Natural killer cell treated with Interleukin-12 subunit alpha and Interleukin-12 subunit beta and Interleukin-15 and Interleukin-18, amount 100 ng/mL, for 72 hours (primary cell): ENCODE measurements around the gene RNU4-1. TPM values are rescaled to one million over a fixed set of nuclear protein-coding genes. Genes with fewer than 3 reads are reported as not detected.
"Not testable (repeated sequence)": the region's sequence is repeated elsewhere in the genome, so short reads cannot be mapped to it uniquely, and the experiment has no call there.

ENCODE experiments used
- ATAC-seq, 2 donors: fragments of 150-1000 bp; cut with Tn5 transposase in 1 of 2; sonication (Bioruptor Pico), chemical (Tn5 transposase) in 1 of 2; 2 replicates each; pipeline ENCODE4 v1.10.0; 2021
- DNase-seq: peaks from one replicate; pipeline ENCODE4 v3.0.0; 2022; ENCODE audit warnings: low spot score
- H3K27ac Mint-ChIP-seq, 2 donors: 1 replicate in 1 of 2; 2 replicates in 1 of 2; pipeline ENCODE4 v1.8.0; 2022; ENCODE audit warnings: mixed read lengths in 2 of 2, mild to moderate bottlenecking in 1 of 2, moderate library complexity in 1 of 2
- H3K27me3 Mint-ChIP-seq, 2 donors: 1 replicate in 1 of 2; 2 replicates in 1 of 2; pipeline ENCODE4 v1.8.0; 2022; ENCODE audit warnings: mixed read lengths in 2 of 2
- H3K36me3 Mint-ChIP-seq: one replicate; pipeline ENCODE4 v1.8.0; 2022; ENCODE audit warnings: mixed read lengths
- H3K4me1 Mint-ChIP-seq, 2 donors: 1 replicate in 1 of 2; 2 replicates in 1 of 2; pipeline ENCODE4 v1.8.0; 2022; ENCODE audit warnings: low read depth in 2 of 2, mixed read lengths in 2 of 2, mild to moderate bottlenecking in 1 of 2
- H3K4me3 Mint-ChIP-seq: one replicate; pipeline ENCODE4 v1.8.0; 2022; ENCODE audit warnings: mixed read lengths
- H3K9me3 Mint-ChIP-seq: 2 replicates; pipeline ENCODE4 v1.8.0; 2022; ENCODE audit warnings: mixed read lengths
- total RNA-seq, 2 donors: library from RNA; stranded (reverse); gene quantifications; one replicate each; pipeline ENCODE4 v1.2.3, GENCODE V29; 2022

Gene RNU4-1
- total RNA-seq, 2 donors from 2014 or later, result 1,386 to 2,161 TPM

DNA sequence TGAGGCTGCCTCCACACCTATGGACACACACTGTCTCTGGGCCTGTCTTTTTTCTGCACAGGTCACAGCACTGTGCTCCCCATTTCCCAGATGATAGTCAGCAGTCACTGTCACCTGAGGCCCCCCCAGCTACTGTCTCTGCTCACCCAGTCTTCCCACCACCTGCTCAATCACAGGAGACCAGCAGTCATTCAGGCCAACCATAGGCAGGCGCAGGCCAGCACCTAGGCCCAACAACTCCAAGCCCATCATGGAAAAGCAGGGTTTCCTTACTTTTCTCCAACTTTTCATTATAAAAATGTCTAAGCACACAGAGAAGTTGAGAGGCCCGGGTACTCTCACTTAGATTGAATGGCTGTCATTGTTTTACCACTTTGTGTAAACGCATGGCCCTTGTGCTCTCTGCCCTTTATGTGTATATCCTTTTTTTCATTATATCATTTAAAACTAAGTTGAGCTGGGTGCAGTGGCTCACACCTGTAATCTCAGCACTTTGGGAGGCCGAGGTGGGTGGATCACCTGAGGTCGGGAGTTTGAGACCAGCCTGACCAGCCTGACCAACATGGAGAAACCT, 34.6 kb downstream of the RNU4-1 start:
- H3K27me3 Mint-ChIP-seq, result no peaks in the 10 kb centered on the region
- peak overlapping the region; percentile 56 to 63 for H3K27ac Mint-ChIP-seq
- DNase-seq (peak; percentile 29), ATAC-seq (no peak)
- peaks cover 13% of the 10 kb centered on the region for H3K36me3 Mint-ChIP-seq
- peaks cover 77 to 81% of the 10 kb centered on the region in 2 donors for H3K4me1 Mint-ChIP-seq
- H3K9me3 Mint-ChIP-seq, result no peaks in the 10 kb centered on the region
- H3K4me3 Mint-ChIP-seq, result peak overlapping the region; percentile 16

DNA sequence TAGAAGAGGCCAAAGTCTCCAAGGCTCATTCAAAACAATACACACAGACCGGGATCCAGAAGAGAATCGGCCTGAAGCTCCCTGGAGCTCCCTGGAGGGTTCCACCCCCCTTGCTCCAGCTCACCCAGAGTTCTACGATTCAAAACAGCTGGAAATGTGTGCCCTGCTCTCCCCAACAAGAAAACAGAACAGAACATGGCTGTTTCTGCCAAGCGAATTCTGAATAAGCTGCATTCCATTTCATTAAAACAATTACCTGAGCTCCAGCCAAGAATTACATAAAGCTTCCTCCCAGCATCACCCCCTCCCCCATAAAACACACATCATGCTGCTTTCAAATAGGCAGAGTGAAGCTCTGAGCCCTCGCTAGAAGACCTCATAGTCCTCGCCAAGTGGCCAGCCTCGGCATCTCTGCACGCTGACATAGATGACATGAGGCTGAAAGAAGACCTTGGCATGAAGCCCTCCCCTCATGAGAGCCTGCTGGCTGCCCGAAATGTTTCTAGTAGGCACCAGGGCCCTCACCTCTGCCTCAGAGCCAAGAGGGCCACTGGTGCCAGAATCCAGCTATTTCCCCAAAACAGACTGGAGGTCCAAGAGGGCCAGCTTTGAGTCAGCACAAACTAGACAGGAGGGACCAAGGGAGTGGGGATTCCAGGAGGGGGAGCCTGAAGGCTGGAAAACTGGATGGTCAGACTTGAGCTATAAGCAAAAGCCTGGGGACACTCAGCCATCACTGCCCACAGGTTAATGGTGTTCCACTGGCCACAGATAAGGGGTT, 35.8 kb downstream of the RNU4-1 start:
- H3K4me1 Mint-ChIP-seq, result peaks cover 79 to 82% of the 10 kb centered on the region in 2 donors
- no peaks in the 10 kb centered on the region for H3K9me3 Mint-ChIP-seq
- no peak for ATAC-seq
- peak overlapping the region; percentile 56 to 63 for H3K27ac Mint-ChIP-seq
- no peaks in the 10 kb centered on the region for H3K27me3 Mint-ChIP-seq
- H3K36me3 Mint-ChIP-seq, result peaks cover 8% of the 10 kb centered on the region
- DNase-seq, result no peak
- peak overlapping the region; percentile 4 for H3K4me3 Mint-ChIP-seq

DNA sequence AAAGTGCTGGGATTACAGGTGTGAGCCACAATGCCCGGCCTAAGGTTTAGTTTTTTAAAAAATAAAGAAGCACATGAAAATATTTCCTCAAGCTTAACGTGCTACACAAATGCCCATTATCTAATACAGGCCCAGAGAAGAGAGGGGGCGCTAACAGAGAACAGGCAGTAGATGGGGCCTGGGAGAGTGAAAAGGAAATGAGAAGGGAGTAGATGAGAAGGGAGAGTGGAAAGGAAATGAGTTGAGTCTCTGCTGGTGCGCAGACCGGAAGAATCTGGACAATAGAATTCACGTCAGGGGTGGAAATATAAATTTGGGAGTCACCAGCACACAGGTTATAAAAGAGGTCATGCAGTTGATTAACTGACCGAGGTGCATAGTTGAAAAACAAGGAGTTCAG, 38.2 kb downstream of the RNU4-1 start:
- ATAC-seq (no peak), DNase-seq (peak; percentile 38)
- no peaks in the 10 kb centered on the region for H3K9me3 Mint-ChIP-seq
- peaks cover 76 to 81% of the 10 kb centered on the region in 2 donors for H3K4me1 Mint-ChIP-seq
- H3K27me3 Mint-ChIP-seq, result no peaks in the 10 kb centered on the region
- H3K4me3 Mint-ChIP-seq, result peak overlapping the region; percentile 58
- H3K36me3 Mint-ChIP-seq, result peaks cover 8% of the 10 kb centered on the region
- peak overlapping the region; percentile 77 to 83 for H3K27ac Mint-ChIP-seq

DNA sequence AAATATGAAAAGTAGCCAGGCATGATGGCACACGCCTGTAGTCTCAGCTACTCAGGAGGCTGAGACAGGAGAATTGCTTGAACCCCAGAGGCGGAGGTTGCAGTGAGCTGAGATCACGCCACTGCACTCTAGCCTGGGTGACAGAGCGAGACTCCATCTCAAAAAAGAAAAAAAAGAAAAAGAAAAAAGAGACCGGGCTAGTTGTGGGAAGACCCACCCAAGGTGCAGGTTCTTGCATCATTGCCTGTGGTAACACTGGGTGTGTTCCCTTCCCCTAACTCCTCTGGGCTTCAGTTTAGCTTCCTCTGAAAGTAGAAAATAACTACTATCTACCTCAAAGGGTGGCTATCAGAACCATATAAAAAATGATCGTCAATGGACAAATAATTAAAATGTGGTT, 39.7 kb downstream of the RNU4-1 start:
- H3K27me3 Mint-ChIP-seq, H3K36me3 Mint-ChIP-seq, DNase-seq, H3K9me3 Mint-ChIP-seq: not testable (repeated sequence)
- peak; percentile 40 to 70 for ATAC-seq
- peak overlapping the region; percentile 80 to 83 for H3K27ac Mint-ChIP-seq
- H3K4me3 Mint-ChIP-seq, result peak overlapping the region; percentile 83
- H3K4me1 Mint-ChIP-seq, result peaks cover 79 to 84% of the 10 kb centered on the region in 2 donors

DNA sequence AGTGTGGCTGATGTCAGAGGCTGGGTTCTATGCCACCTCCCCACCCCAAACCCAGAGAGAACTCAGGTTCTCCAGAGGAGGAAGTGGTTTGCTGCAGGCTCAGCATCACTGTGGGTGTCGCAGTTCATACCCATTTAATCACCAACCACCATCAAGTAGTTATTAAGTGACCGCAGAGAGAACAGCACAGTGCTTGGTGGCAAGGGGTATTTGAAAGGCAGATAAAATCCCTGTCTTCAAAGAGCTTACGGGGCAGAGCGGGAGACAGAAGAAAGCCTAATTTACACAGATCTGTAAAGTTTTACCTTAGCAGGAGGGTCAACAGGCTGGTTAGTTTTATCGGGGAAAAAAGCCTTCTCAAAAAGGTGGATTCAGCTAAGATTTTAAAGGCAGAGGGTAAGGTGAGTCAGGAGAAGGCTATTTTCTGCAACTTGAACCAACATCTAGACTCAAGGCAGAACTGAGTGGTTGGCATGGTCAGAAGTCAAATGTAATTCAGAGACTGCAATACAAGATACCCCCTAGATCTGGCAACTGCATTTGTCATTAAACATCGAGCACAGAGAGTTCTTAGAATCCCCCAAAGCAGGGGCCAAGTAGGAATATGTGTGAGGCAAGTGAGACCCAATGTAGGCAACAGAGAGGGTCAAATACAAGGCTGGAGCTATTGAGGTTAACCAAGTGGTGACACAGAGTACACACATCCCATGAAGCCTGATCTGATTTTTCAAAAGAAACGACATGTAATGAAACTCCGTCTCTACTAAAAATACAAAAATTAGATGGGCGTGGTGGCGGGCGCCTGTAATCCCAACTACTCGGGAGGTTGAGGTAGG, 40.7 kb downstream of the RNU4-1 start:
- H3K4me3 Mint-ChIP-seq, result peak overlapping the region; percentile 83
- H3K36me3 Mint-ChIP-seq, result peaks cover 13% of the 10 kb centered on the region
- H3K27ac Mint-ChIP-seq, result peak overlapping the region; percentile 80 to 83
- ATAC-seq, result peak; percentile 92 to 94
- peaks cover 78 to 87% of the 10 kb centered on the region in 2 donors for H3K4me1 Mint-ChIP-seq
- DNase-seq, result peak; percentile 87
- H3K27me3 Mint-ChIP-seq, result no peaks in the 10 kb centered on the region
- H3K9me3 Mint-ChIP-seq, result no peaks in the 10 kb centered on the region

DNA sequence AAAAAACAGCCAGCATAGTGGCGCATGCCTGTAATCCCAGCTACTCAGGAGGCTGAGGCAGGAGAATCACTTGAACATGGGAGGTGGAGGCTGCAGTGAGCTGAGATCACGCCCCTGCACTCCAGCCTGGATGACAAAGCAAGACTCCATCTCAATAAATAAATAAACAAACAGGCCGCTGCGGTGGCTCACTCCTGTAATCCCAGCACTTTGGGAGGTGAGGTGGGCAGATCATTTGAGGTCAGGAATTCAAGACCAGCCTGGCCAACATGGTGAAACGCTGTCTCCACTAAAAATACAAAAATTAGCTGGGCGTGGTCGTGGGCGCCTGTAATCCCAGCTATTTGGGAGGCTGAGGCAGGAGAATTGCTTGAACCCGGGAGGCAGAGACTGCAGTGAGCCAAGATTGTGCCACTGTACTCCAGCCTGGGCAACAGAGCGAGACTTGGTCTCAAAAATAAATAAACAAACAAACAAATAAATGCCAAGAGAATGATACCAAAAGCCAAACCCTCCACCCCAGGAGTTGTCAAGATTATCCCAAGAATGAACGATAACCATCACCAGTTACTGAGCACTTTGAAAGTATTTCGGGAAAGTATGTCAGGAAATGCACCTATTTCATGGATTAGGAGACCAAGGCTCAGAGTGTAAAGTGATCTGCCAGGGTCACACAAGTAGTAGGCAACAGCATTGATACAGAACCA, 41.5 kb downstream of the RNU4-1 start:
- H3K27me3 Mint-ChIP-seq, DNase-seq, ATAC-seq, H3K9me3 Mint-ChIP-seq: not testable (repeated sequence)
- peaks cover 13% of the 10 kb centered on the region for H3K36me3 Mint-ChIP-seq
- H3K4me3 Mint-ChIP-seq, result peak overlapping the region; percentile 83
- peaks cover 76 to 84% of the 10 kb centered on the region in 2 donors for H3K4me1 Mint-ChIP-seq
- H3K27ac Mint-ChIP-seq, result peak overlapping the region; percentile 80 to 83

DNA sequence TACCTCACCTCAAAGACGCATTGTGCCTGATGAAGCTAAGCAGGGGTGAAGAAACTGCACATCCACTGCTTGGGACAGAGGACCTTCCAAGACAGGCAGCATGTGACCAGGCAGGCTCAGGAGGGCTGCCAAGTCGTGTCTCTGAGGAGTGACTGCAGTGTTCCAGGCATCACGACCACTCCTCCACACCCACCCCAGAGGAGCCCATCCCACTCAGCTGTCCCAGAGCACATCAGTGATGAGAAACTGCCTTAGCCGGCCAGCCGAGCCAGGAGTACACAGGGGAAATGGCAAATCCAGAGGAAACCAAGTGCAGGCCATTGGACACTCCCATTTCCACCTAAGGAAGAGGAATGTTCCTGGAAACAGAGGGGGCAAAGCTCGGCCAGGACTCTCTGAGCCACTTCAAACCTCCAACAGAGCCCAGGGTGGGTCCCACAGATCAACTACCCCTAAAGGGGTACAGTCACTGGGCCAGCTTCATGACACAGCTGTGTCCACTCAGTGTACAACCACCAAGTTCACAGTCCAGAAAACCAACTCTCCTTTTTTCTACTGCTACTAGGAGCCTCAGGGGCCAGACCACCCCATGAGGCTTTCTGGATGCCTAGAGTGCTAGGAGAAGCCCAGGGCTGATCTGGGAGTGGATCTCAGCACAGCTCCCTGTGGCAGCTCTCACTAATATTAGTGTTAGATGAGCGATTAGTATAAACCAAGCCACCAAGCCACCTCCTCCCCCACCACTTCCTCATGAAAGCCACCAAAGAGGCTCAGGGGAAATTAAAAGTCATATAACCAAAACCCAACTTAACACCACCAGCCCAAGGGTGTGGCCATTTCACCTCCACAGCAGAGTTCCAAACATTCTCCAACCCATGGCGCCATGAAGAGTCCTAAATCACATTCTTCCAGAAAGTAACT, 42.9 kb downstream of the RNU4-1 start:
- peaks cover 12% of the 10 kb centered on the region for H3K36me3 Mint-ChIP-seq
- H3K27me3 Mint-ChIP-seq, result no peaks in the 10 kb centered on the region
- H3K4me3 Mint-ChIP-seq, result peak overlapping the region; percentile 91
- H3K27ac Mint-ChIP-seq, result peak overlapping the region; percentile 87 to 94
- peaks cover 72 to 78% of the 10 kb centered on the region in 2 donors for H3K4me1 Mint-ChIP-seq
- ATAC-seq, result peak in 1 of 2 donors; percentile 50
- DNase-seq, result peak; percentile 79
- no peaks in the 10 kb centered on the region for H3K9me3 Mint-ChIP-seq

DNA sequence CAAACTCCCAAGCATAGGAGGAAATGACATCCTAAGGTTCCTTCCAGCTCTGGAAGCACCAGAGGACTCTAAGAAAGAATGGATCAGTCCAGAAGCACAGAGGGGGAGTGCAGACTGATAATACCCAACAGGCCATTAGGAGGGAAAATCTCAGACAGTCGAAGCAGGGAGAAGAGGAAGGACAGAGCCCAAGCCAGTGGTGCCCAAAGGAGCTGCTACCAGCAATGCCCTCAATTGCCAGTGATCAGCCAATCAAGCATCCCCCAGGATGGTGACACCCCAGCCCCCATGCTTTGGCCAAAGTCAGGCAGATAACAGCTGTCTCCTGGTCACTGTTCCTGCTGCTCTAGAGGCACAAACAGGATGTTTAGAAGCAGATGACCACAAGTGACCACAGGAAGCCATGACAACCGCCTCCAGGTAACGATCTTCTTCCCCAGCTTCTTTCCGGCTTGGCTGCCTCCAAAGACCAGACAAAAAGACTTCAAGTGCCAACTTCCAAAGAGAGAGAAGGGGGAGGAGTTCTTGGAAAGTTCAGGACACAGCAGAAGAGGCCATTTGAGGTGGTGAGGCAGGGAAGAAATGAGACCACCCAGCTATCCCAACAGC, 43.7 kb downstream of the RNU4-1 start:
- Mint-ChIP-seq H3K4me3 (peak overlapping the region; percentile 91), H3K27ac (peak overlapping the region; percentile 87 to 94)
- DNase-seq, result no peak

DNA sequence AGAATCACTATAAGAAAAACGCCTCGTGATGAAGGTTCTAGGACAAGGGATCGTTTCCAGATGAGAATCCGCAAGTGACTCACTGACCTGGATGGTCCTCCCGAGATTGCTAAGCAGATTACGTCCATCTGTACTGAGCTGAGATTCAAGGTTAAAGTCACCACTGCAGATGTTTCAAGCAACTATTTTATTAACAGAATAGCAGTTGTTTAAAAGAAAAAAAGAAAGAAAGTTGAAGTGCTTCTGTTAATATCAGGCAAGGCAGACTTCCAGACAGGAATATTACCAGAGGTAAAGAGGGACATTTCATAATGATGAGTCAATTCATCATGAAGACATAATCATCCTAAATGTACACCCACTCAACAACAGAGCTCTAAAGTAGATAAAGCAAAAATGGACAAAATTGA, 45.4 kb downstream of the RNU4-1 start:
- Mint-ChIP-seq H3K27me3 (no peaks in the 10 kb centered on the region), H3K4me3 (peak overlapping the region; percentile 63), H3K36me3 (peaks cover 5% of the 10 kb centered on the region), H3K4me1 (peaks cover 70 to 74% of the 10 kb centered on the region in 2 donors), H3K9me3 (no peaks in the 10 kb centered on the region), H3K27ac (peak overlapping the region; percentile 87 to 94)
- DNase-seq, result no peak
- no peak for ATAC-seq

More for the DNA sequence above, 43.7 kb downstream of the RNU4-1 start:
- H3K4me1 Mint-ChIP-seq, result peaks cover 70 to 76% of the 10 kb centered on the region in 2 donors
- peaks cover 5% of the 10 kb centered on the region for H3K36me3 Mint-ChIP-seq
- no peak for ATAC-seq
- H3K27me3 Mint-ChIP-seq, result no peaks in the 10 kb centered on the region
- H3K9me3 Mint-ChIP-seq, result no peaks in the 10 kb centered on the region

DNA sequence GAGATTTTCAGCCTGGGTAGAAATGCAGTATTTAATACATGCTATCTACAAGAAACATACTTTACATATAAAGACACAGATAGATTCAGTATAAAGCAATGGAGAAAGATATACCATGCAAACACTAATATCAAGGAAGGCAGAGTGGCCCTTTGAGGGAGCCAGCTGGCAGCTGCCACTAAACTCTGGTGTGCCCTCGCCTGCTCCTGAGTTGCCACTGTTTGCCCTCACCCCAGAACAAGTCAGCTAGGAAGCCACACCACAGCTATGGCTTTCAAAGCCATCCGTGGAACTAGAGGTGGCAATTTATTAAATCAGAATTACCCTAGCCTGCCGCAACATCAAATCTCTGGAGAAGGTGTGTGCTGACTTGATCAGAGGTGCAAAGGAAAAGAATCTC, 45.9 kb downstream of the RNU4-1 start:
- Mint-ChIP-seq H3K4me3 (peak overlapping the region; percentile 63), H3K9me3 (no peaks in the 10 kb centered on the region), H3K27ac (peak overlapping the region; percentile 87 to 94), H3K4me1 (peaks cover 69 to 70% of the 10 kb centered on the region in 2 donors), H3K36me3 (peaks cover 5% of the 10 kb centered on the region), H3K27me3 (no peaks in the 10 kb centered on the region)
- no peak for ATAC-seq
- no peak for DNase-seq

DNA sequence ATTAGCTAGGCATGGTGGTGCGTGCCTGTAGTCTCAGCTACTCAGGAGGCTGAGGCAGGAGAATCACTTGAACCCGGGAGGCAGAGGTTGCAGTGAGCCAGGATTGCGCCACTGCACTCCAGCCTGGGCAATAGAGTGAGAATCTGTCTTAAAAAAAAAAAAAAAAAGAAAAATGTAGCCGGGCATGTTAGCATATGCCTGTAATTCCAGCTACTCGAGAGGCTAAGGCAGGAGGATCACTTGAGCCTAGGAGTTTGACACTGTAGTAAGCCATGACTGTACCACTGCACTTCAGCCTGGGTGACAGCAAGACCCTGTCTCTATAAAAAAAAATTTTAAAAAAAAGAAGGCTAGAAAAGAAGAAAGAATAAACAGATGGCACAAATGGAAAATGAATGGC, 46.3 kb downstream of the RNU4-1 start:
- H3K27me3 Mint-ChIP-seq, H3K36me3 Mint-ChIP-seq, H3K4me3 Mint-ChIP-seq, ATAC-seq, DNase-seq, H3K9me3 Mint-ChIP-seq: not testable (repeated sequence)
- peak overlapping the region; percentile 87 to 94 for H3K27ac Mint-ChIP-seq
- peaks cover 67 to 69% of the 10 kb centered on the region in 2 donors for H3K4me1 Mint-ChIP-seq
